Cerebellar cortex (tissue), 1 donor: ENCODE data around the gene ACACB.

Source experiments
- DNase-seq: peaks from one replicate; pipeline ENCODE4 v3.0.0-alpha.2; 2015; ENCODE audit warnings: low spot score

Gene ACACB

GRCh38 chr12:109110988-109111495 is 5.3 kb upstream of the ACACB start:
- peak; percentile 76 for DNase-seq

GRCh38 chr12:109112720-109113465 is 3.5 kb upstream of the ACACB start:
- DNase-seq = no peak

GRCh38 chr12:109113661-109114321 is 2.6 kb upstream of the ACACB start:
- DNase-seq = no peak

GRCh38 chr12:109114644-109115043 is 1.7 kb upstream of the ACACB start:
- DNase-seq = no peak

GRCh38 chr12:109115404-109115757 is 1.0 kb upstream of the ACACB start:
- no peak for DNase-seq

GRCh38 chr12:109116611-109116949 is 193 bp downstream of the ACACB start:
- DNase-seq = no peak

- no peak for DNase-seq
Observed at GRCh38 chr12:109120095-109120494, 3.7 kb downstream of the ACACB start.

- no peak for DNase-seq
Observed at GRCh38 chr12:109120557-109120956, 4.2 kb downstream of the ACACB start.

GRCh38 chr12:109121346-109121880 is 5.0 kb downstream of the ACACB start:
- no peak for DNase-seq

GRCh38 chr12:109124878-109125648 is 8.7 kb downstream of the ACACB start:
- DNase-seq = no peak

GRCh38 chr12:109125791-109126190 is 9.4 kb downstream of the ACACB start:
- no peak for DNase-seq

- no peak for DNase-seq
Observed at GRCh38 chr12:109126784-109127183, 10.4 kb downstream of the ACACB start.

GRCh38 chr12:109127533-109128242 is 11.3 kb downstream of the ACACB start:
- DNase-seq = no peak

- no peak for DNase-seq
Observed at GRCh38 chr12:109130297-109131153, 14.1 kb downstream of the ACACB start.

GRCh38 chr12:109131154-109132050 is 15.0 kb downstream of the ACACB start:
- no peak for DNase-seq

- no peak for DNase-seq
Observed at GRCh38 chr12:109134186-109134917, 18.0 kb downstream of the ACACB start.

GRCh38 chr12:109137055-109137454 is 20.7 kb downstream of the ACACB start:
- no peak for DNase-seq

GRCh38 chr12:109139360-109139759 is 23.0 kb downstream of the ACACB start:
- no peak for DNase-seq

GRCh38 chr12:109139791-109140190 is 23.4 kb downstream of the ACACB start:
- no peak for DNase-seq
